MM.1S (cell line): Measurements from ENCODE around the gene RAPGEF4.

Experiments used
- CTCF ChIP-seq: fragments of 300-600 bp; sonication (generic); IDR thresholded peaks from 2 replicates; pipeline ENCODE4 v1.5.1; 2016; ENCODE audit warnings: antibody characterized with exemption, low read length, mixed read lengths
- EZH2 ChIP-seq: fragments of 300-600 bp; sonication (generic); optimal IDR thresholded peaks from 2 replicates; pipeline ENCODE3; 2017; ENCODE audit warnings: low read depth, mild to moderate bottlenecking, antibody characterized with exemption, low read length, mixed read lengths
- EZH2phosphoT487 ChIP-seq: fragments of 300-600 bp; sonication (generic); IDR thresholded peaks from 2 replicates; pipeline ENCODE4 v1.6.1; 2018; ENCODE audit warnings: antibody characterized with exemption, low read length

- no peak for TF ChIP-seq CTCF
- TF ChIP-seq EZH2phosphoT487: no peak
- no peak for TF ChIP-seq EZH2
Observed at GRCh38 chr2:173092844-173093402, 357.3 kb downstream of the RAPGEF4 start.
